Peyer's patch (tissue), 4 donors: Measurements from ENCODE around the gene LONP2. TPM values are rescaled to one million over a fixed set of nuclear protein-coding genes. Genes with fewer than 3 reads are reported as not detected.

ENCODE experiments used
- DNase-seq, 3 donors: peaks; one replicate each; pipeline ENCODE4 v3.0.0-alpha.2; 2017 to 2019
- H3K27ac ChIP-seq, 4 donors: fragments of 200-600 bp; sonication (generic); one replicate each; pipeline ENCODE4 v1.5.1; 2016 to 2019
- H3K27me3 ChIP-seq, 2 donors: fragments of 200-600 bp; sonication (generic); one replicate each; pipeline ENCODE4 v1.5.1; 2019
- H3K36me3 ChIP-seq, 3 donors: fragments of 200-600 bp; sonication (generic); one replicate each; pipeline ENCODE4 v1.5.1; 2016 to 2019
- H3K4me1 ChIP-seq, 4 donors: fragments of 200-600 bp; sonication (generic); one replicate each; pipeline ENCODE4 v1.5.1; 2016 to 2019
- H3K4me3 ChIP-seq, 4 donors: fragments of 200-600 bp; sonication (generic); 1 replicate in 3 of 4; 2 replicates in 1 of 4; pipeline ENCODE4 v1.5.1; 2016 to 2019; ENCODE audit warnings: mild to moderate bottlenecking in 1 of 4
- H3K9me3 ChIP-seq, 4 donors: fragments of 200-600 bp; sonication (generic); one replicate each; pipeline ENCODE4 v1.5.1; 2016 to 2019; ENCODE audit warnings: mild to moderate bottlenecking in 1 of 4
- CTCF ChIP-seq, 6 experiments: fragments of 450-650 bp in 4 of 6; fragments of 200-600 bp in 2 of 6; sonication (generic) in 1 of 6; IDR thresholded peaks; one replicate each; pipeline ENCODE4 v1.5.1; 2017 to 2019; ENCODE audit warnings: antibody characterized with exemption in 6 of 6, mild to moderate bottlenecking in 3 of 6, moderate library complexity in 1 of 6
- POLR2A ChIP-seq, 2 donors: fragments of 450-650 bp; IDR thresholded peaks; one replicate each; pipeline ENCODE4 v1.5.1; 2017; ENCODE audit warnings: antibody characterized with exemption in 2 of 2, mild to moderate bottlenecking in 2 of 2, moderate library complexity in 2 of 2
- total RNA-seq, 4 donors: library from RNA; depleted of rRNA; stranded (reverse); fragments of >200 nt; gene quantifications; one replicate each; pipeline ENCODE4 v1.1.0, GENCODE V29; 2016

The LONP2 gene, protein sequence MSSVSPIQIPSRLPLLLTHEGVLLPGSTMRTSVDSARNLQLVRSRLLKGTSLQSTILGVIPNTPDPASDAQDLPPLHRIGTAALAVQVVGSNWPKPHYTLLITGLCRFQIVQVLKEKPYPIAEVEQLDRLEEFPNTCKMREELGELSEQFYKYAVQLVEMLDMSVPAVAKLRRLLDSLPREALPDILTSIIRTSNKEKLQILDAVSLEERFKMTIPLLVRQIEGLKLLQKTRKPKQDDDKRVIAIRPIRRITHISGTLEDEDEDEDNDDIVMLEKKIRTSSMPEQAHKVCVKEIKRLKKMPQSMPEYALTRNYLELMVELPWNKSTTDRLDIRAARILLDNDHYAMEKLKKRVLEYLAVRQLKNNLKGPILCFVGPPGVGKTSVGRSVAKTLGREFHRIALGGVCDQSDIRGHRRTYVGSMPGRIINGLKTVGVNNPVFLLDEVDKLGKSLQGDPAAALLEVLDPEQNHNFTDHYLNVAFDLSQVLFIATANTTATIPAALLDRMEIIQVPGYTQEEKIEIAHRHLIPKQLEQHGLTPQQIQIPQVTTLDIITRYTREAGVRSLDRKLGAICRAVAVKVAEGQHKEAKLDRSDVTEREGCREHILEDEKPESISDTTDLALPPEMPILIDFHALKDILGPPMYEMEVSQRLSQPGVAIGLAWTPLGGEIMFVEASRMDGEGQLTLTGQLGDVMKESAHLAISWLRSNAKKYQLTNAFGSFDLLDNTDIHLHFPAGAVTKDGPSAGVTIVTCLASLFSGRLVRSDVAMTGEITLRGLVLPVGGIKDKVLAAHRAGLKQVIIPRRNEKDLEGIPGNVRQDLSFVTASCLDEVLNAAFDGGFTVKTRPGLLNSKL
- 100 to 1,000 TPM in 1 of 4 donors, 10 to 100 TPM in 3; 56.7 to 104 (median 70.7) TPM for total RNA-seq

- DNase-seq, result peak; percentile 86 to 96 (median 93)
- peak within 1 kb of the TSS; percentile 70 to 82 (median 79) for H3K4me3 ChIP-seq
- H3K27ac ChIP-seq, result peak within 1 kb of the TSS; percentile 84 to 91 (median 89)
- H3K36me3 ChIP-seq, result no peaks in the 10 kb centered on the region
- TF ChIP-seq POLR2A (IDR thresholded peaks at IDR 0.05), result peak; percentile 64 to 72
- TF ChIP-seq CTCF (IDR thresholded peaks at IDR 0.05), result peak in 1 of 6 experiments; percentile 8
- H3K4me1 ChIP-seq, result peaks cover 0 to 31% (median 10%) of the 10 kb centered on the region in 4 donors
- no peaks in the 10 kb centered on the region for H3K27me3 ChIP-seq
- no peaks in the 10 kb centered on the region for H3K9me3 ChIP-seq
These were observed at the start of gene LONP2 for GRCh38 chr16:48244080-48244862. LONP2 (plus strand) TSS chr16:48244300; CDS start chr16:48244389, 89 bp downstream.

GRCh38 chr16:48194828-48195556, 49.1 kb upstream of the LONP2 start:
- Histone ChIP-seq H3K27me3 (no peaks in the 10 kb centered on the region), H3K36me3 (no peaks in the 10 kb centered on the region), H3K27ac (no peak overlapping the region), H3K4me3 (no peak overlapping the region), H3K9me3 (no peaks in the 10 kb centered on the region), H3K4me1 (no peaks in the 10 kb centered on the region)
- DNase-seq, result no peak
- no peak for TF ChIP-seq CTCF (IDR thresholded peaks at IDR 0.05)
- no peak for TF ChIP-seq POLR2A (IDR thresholded peaks at IDR 0.05)

DNA sequence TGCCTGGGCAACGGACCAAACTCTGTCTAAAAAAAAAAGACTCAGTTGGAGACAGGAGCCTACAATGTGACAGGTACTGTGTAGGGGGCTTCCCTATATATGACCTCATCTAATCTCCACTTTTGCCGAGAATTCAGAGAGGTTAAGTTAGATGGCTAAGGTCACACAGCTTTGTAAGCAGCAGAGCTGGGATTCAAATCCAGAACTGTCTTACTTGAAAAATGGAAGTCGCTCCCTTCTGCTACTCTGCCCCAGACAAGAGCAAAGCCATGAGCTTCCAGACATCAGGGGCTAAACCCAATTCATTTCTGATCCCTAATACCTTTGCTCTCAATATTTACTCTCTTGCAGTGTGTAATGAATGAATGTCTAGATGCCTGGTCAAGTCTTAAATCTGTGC, 46.8 kb upstream of the LONP2 start:
- Histone ChIP-seq H3K9me3 (no peaks in the 10 kb centered on the region), H3K27me3 (no peaks in the 10 kb centered on the region), H3K4me3 (no peak overlapping the region), H3K4me1 (no peaks in the 10 kb centered on the region), H3K36me3 (no peaks in the 10 kb centered on the region), H3K27ac (no peak overlapping the region)
- TF ChIP-seq POLR2A (IDR thresholded peaks at IDR 0.05) (no peak), CTCF (IDR thresholded peaks at IDR 0.05) (no peak)
- DNase-seq, result no peak

GRCh38 chr16:48201515-48202201, 42.4 kb upstream of the LONP2 start:
- Histone ChIP-seq H3K36me3 (no peaks in the 10 kb centered on the region), H3K4me1 (no peaks in the 10 kb centered on the region), H3K27me3 (no peaks in the 10 kb centered on the region), H3K9me3 (no peaks in the 10 kb centered on the region), H3K27ac (no peak overlapping the region), H3K4me3 (no peak overlapping the region)
- no peak for DNase-seq
- no peak for TF ChIP-seq CTCF (IDR thresholded peaks at IDR 0.05)
- no peak for TF ChIP-seq POLR2A (IDR thresholded peaks at IDR 0.05)
